ENCODE measurements around the gene CRIM1.

Gene CRIM1

DNA sequence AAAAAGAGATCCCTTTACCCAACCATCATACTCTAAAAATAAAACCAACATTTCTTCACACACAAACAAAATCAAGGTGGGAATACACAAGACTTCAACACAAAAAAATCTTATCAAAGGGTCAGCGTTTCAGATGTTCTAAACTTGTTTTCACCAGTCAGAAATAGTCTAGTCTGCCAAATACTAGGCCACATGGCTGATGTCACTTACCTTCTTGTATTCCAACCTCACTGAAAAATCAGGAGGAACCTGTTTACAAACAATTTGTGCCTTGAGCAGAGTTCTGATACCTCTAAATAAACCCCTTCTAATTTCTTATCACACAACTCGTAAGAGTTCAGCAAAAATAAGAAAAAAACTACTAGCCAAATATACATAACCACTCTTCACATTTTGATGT lies 222.3 kb downstream of the CRIM1 start:
- H3K9ac ChIP-seq (ENCODE audit: low read length), result no peak overlapping the region
- peak overlapping the region; percentile 1; the same call in 1 of the 2 replicates for H3K4me2 ChIP-seq (ENCODE audit: low read depth, low read length)
- no peaks in the 10 kb centered on the region for H3K27me3 ChIP-seq (replicated peaks; ENCODE audit: insufficient read depth, low read length)
- no peak overlapping the region for H3K27ac ChIP-seq (ENCODE audit: low read length)
- H3K4me1 ChIP-seq (ENCODE audit: low read length), result peaks cover 6% of the 10 kb centered on the region
- H3K9me2 ChIP-seq (replicated peaks; ENCODE audit: insufficient read depth, low read length), result no peaks in the 10 kb centered on the region
- H3K4me3 ChIP-seq (ENCODE audit: low read length), result no peak overlapping the region
- TF ChIP-seq EZH2phosphoT487 (IDR thresholded peaks at IDR 0.05; ENCODE audit: low read length) (no peak), EZH2 (optimal IDR thresholded peaks at IDR 0.05; ENCODE audit: low read depth, low read length) (no peak)
- TF ChIP-seq, protein P1, sequence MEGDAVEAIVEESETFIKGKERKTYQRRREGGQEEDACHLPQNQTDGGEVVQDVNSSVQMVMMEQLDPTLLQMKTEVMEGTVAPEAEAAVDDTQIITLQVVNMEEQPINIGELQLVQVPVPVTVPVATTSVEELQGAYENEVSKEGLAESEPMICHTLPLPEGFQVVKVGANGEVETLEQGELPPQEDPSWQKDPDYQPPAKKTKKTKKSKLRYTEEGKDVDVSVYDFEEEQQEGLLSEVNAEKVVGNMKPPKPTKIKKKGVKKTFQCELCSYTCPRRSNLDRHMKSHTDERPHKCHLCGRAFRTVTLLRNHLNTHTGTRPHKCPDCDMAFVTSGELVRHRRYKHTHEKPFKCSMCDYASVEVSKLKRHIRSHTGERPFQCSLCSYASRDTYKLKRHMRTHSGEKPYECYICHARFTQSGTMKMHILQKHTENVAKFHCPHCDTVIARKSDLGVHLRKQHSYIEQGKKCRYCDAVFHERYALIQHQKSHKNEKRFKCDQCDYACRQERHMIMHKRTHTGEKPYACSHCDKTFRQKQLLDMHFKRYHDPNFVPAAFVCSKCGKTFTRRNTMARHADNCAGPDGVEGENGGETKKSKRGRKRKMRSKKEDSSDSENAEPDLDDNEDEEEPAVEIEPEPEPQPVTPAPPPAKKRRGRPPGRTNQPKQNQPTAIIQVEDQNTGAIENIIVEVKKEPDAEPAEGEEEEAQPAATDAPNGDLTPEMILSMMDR (IDR thresholded peaks at IDR 0.05; ENCODE audit: low read length), result no peak
- no peak for DNase-seq
- no peaks in the 10 kb centered on the region for H3K9me3 ChIP-seq (replicated peaks; ENCODE audit: insufficient read depth, low read length)
- no peaks in the 10 kb centered on the region for H3K79me2 ChIP-seq (ENCODE audit: low read length)
- no peaks in the 10 kb centered on the region for H4K20me1 ChIP-seq (ENCODE audit: insufficient read depth, low read length)
- no peaks in the 10 kb centered on the region; the same call in 1 of the 2 replicates for H3K36me3 ChIP-seq (replicated peaks; ENCODE audit: insufficient read depth, low read length)
- H3F3A ChIP-seq (ENCODE audit: insufficient read depth, low read length), result no peaks in the 10 kb centered on the region
- H2AFZ ChIP-seq (ENCODE audit: low read length), result no peak overlapping the region

DNA sequence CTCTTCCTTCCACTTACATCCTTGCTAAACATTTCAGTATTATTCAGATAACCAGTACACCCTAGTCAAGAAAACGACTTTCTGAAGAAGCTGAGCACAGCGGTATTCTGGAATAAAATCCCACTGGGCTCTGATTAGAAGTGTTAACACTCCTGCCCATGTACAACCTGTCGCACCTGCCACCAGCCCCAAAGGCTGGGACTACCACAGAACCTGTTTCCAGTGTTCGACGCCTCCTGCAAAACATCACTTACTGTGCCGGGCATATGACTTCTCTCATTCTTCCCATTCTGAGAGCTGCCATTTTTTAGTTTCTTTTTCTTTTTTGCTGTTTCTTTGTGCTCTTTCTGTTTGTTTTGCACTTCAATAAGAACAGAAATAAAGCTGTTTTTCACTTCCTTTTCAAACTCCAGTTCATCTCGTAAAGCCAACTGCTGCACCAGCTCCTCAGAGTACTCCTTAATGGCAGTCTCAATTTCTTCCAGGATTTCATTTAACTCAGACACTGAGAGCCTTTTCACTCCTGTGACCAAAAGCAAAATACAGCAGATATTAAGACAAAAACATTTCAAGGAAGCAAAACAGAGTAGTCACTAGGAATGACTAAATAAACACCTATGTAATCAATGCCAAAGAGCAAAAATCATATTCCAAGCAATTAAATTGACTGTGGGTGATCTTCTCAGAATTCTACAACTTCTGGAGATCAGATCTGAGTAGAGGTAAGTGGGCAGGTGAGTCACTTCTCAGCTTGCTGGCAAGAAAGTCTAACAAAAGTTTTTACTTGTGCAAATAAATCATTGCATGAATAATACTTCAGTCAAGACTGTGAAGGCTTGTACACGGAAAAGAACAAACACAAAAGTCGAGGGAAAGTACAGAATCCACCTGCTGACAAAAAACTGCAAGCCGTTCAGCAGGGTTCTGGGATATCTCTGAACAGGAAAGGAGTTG lies 223.0 kb downstream of the CRIM1 start:
- no peaks in the 10 kb centered on the region; the same call in 1 of the 2 replicates for H3K36me3 ChIP-seq (replicated peaks; ENCODE audit: insufficient read depth, low read length)
- no peak overlapping the region for H2AFZ ChIP-seq (ENCODE audit: low read length)
- peak overlapping the region; percentile 1; the same call in 1 of the 2 replicates for H3K4me2 ChIP-seq (ENCODE audit: low read depth, low read length)
- H4K20me1 ChIP-seq (ENCODE audit: insufficient read depth, low read length), result no peaks in the 10 kb centered on the region
- H3K79me2 ChIP-seq (ENCODE audit: low read length), result no peaks in the 10 kb centered on the region
- H3K4me3 ChIP-seq (ENCODE audit: low read length), result no peak overlapping the region
- no peak overlapping the region for H3K9ac ChIP-seq (ENCODE audit: low read length)
- TF ChIP-seq EZH2phosphoT487 (IDR thresholded peaks at IDR 0.05; ENCODE audit: low read length), result no peak
- TF ChIP-seq, protein P1 (IDR thresholded peaks at IDR 0.05; ENCODE audit: low read length), result no peak
- TF ChIP-seq EZH2 (optimal IDR thresholded peaks at IDR 0.05; ENCODE audit: low read depth, low read length), result no peak
- no peaks in the 10 kb centered on the region for H3K27me3 ChIP-seq (replicated peaks; ENCODE audit: insufficient read depth, low read length)
- peak overlapping the region; percentile 5; the same call in 1 of the 2 replicates for H3K27ac ChIP-seq (ENCODE audit: low read length)
- H3K4me1 ChIP-seq (ENCODE audit: low read length), result peaks cover 6% of the 10 kb centered on the region
- DNase-seq, result peak; percentile 6
- H3K9me3 ChIP-seq (replicated peaks; ENCODE audit: insufficient read depth, low read length), result no peaks in the 10 kb centered on the region
- no peaks in the 10 kb centered on the region for H3F3A ChIP-seq (ENCODE audit: insufficient read depth, low read length)
- H3K9me2 ChIP-seq (replicated peaks; ENCODE audit: insufficient read depth, low read length), result no peaks in the 10 kb centered on the region

DNA sequence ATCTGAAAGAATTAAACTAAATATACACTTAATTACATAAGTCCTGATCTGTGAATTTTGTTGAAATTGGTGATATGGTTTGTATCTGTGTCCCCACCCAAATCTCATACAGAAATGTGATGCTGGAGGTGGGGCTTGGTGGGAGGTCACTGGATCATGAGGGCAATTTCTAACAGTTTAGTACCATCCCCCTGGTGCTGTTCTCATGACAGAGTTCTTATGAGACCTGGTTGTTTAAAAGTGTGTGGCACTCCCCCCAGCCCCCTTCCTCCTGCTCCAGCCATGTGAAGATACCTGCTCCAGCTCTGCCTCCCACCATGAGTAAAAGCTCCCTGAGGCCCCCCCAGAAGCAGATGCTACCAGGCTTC lies 223.7 kb downstream of the CRIM1 start:
- Histone ChIP-seq H3K27me3 (replicated peaks; ENCODE audit: insufficient read depth, low read length) (no peaks in the 10 kb centered on the region), H3K79me2 (ENCODE audit: low read length) (no peaks in the 10 kb centered on the region), H3K27ac (ENCODE audit: low read length) (no peak overlapping the region), H3K9ac (ENCODE audit: low read length) (no peak overlapping the region), H3K4me3 (ENCODE audit: low read length) (no peak overlapping the region), H3K9me2 (replicated peaks; ENCODE audit: insufficient read depth, low read length) (no peaks in the 10 kb centered on the region), H2AFZ (ENCODE audit: low read length) (no peak overlapping the region), H3F3A (ENCODE audit: insufficient read depth, low read length) (no peaks in the 10 kb centered on the region), H3K4me1 (ENCODE audit: low read length) (peaks cover 6% of the 10 kb centered on the region), H4K20me1 (ENCODE audit: insufficient read depth, low read length) (no peaks in the 10 kb centered on the region), H3K4me2 (ENCODE audit: low read depth, low read length) (no peak overlapping the region), H3K9me3 (replicated peaks; ENCODE audit: insufficient read depth, low read length) (no peaks in the 10 kb centered on the region), H3K36me3 (replicated peaks; ENCODE audit: insufficient read depth, low read length) (no peaks in the 10 kb centered on the region; the same call in 1 of the 2 replicates)
- TF ChIP-seq EZH2 (optimal IDR thresholded peaks at IDR 0.05; ENCODE audit: low read depth, low read length) (no peak), EZH2phosphoT487 (IDR thresholded peaks at IDR 0.05; ENCODE audit: low read length) (no peak)
- TF ChIP-seq, protein P1 (IDR thresholded peaks at IDR 0.05; ENCODE audit: low read length), result no peak
- no peak for DNase-seq
